ENCODE data around the gene CCDC159. TPM values are rescaled to one million over a fixed set of nuclear protein-coding genes. Genes with fewer than 3 reads are reported as not detected.
A peak's percentile ranks its signal among the peaks of the same experiment; 100 is the strongest.
"Not testable (repeated sequence)": the region's sequence is repeated elsewhere in the genome, so short reads cannot be mapped to it uniquely, and the experiment has no call there.

The CCDC159 gene
- total RNA-seq, 2 donors from 2014 or later = 26.5 to 32.6 TPM

GRCh38 chr19:11377756-11378155 is 31.4 kb downstream of the CCDC159 start:
- Histone ChIP-seq H3K27me3 (no peaks in the 10 kb centered on the region), H3K36me3 (replicated peaks in 1 of 2; ENCODE audit: insufficient read depth in 1 of 2, low read depth in 2 of 2) (no peaks in the 10 kb centered on the region), H3K4me1 (peaks cover 55% of the 10 kb centered on the region), H3K27ac (no peak overlapping the region), H3K4me3 (no peak overlapping the region), H3K9me3 (no peaks in the 10 kb centered on the region)
- 93 to 97% methylated on average over 3 of the region's 3 CpGs for WGBS, 2 donors
- DNase-seq (no peak), ATAC-seq (no peak)
- TF ChIP-seq POLR2A (IDR thresholded peaks at IDR 0.05) (no peak), CTCF (IDR thresholded peaks at IDR 0.05) (no peak)
- intact Hi-C loops (cut with DNase I) = no loop called here

GRCh38 chr19:11378319-11379189 is 32.2 kb downstream of the CCDC159 start:
- Histone ChIP-seq H3K9me3 (no peaks in the 10 kb centered on the region), H3K27me3 (no peaks in the 10 kb centered on the region), H3K36me3 (replicated peaks in 1 of 2; ENCODE audit: insufficient read depth in 1 of 2, low read depth in 2 of 2) (no peaks in the 10 kb centered on the region), H3K4me3 (no peak overlapping the region), H3K27ac (peak overlapping the region in 2 of 4 donors; percentile 25), H3K4me1 (peaks cover 63% of the 10 kb centered on the region)
- TF ChIP-seq CTCF (IDR thresholded peaks at IDR 0.05) = peak in 6 of 7 experiments; percentile 30 to 48 (median 38)
- TF ChIP-seq POLR2A (IDR thresholded peaks at IDR 0.05) = no peak
- DNase-seq = peak; percentile 42 to 61 (median 54)
- ATAC-seq = no peak
- WGBS, 2 donors = 39 to 44% methylated on average over 2 to 8 of the region's 8 CpGs
- intact Hi-C loops (cut with DNase I) = no loop called here

- H3K9me3 ChIP-seq; DNase-seq; H3K27ac ChIP-seq; ATAC-seq; H3K27me3 ChIP-seq; H3K36me3 ChIP-seq (replicated peaks in 1 of 2; ENCODE audit: insufficient read depth in 1 of 2, low read depth in 2 of 2); H3K4me3 ChIP-seq; intact Hi-C loops (cut with DNase I): not testable (repeated sequence)
- WGBS, 2 donors = 93% methylated on average over 14 of the region's 14 CpGs
- H3K4me1 ChIP-seq = peaks cover 64% of the 10 kb centered on the region
Measured at GRCh38 chr19:11379269-11379845, 33.0 kb downstream of the CCDC159 start.

GRCh38 chr19:11379857-11380350 is 33.6 kb downstream of the CCDC159 start:
- Histone ChIP-seq H3K4me3 (no peak overlapping the region), H3K36me3 (replicated peaks in 1 of 2; ENCODE audit: insufficient read depth in 1 of 2, low read depth in 2 of 2) (no peaks in the 10 kb centered on the region), H3K4me1 (peaks cover 65% of the 10 kb centered on the region), H3K9me3 (no peaks in the 10 kb centered on the region), H3K27me3 (no peaks in the 10 kb centered on the region), H3K27ac (peak overlapping the region in 3 of 4 donors; percentile 65 to 87 (median 82))
- WGBS, 2 donors = 77 to 93% methylated on average over 3 to 7 of the region's 7 CpGs
- TF ChIP-seq POLR2A (IDR thresholded peaks at IDR 0.05) (no peak), CTCF (IDR thresholded peaks at IDR 0.05) (no peak)
- ATAC-seq = no peak
- no peak for DNase-seq
- intact Hi-C loops (cut with DNase I) = no loop called here
